H1 (cell line): Measurements from ENCODE around the gene ADGRV1. TPM values are rescaled to one million over a fixed set of nuclear protein-coding genes. Genes with fewer than 3 reads are reported as not detected.

Experiments
- polyA plus RNA-seq, 7 experiments: library from polyadenylated mRNA; depleted of rRNA in 3 of 7; stranded (reverse) in 5 of 7; unstranded in 2 of 7; fragments of >200 nt in 5 of 7; fragments of 200-250 nt in 2 of 7; gene quantifications; 1 replicate in 5 of 7; 2 replicates in 1 of 7; 4 replicates in 1 of 7; pipeline versions ENCODE4 v1.2.1 to v1.2.3, GENCODE V29; 2011 to 2013; ENCODE audit warnings: missing spikeins in 2 of 7, mixed read lengths in 2 of 7
- total RNA-seq: library from RNA; stranded (reverse); fragmentation: NEBNext Ultra II Directional; extraction: Animal tissue kit (Norgen Biotek cat#: 25700); gene quantifications from 2 replicates; pipeline ENCODE4 v1.2.1, GENCODE V29; 2021
- TF ChIP-seq, protein P1 (sequence below): fragments of 300-600 bp; sonication (generic); IDR thresholded peaks from 2 replicates; pipeline ENCODE4 v1.7.1; 2012; ENCODE audit warnings: low read length, moderate library complexity, mild to moderate bottlenecking, inconsistent platforms; ENCODE audit not compliant: insufficient replicate concordance

The ADGRV1 gene
- total and polyA plus RNA-seq, 2 of the 8 experiments (the other 6 are each of a cell fraction or from before 2014, with no cell fraction given), result 53.1 to 62.2 TPM

DNA sequence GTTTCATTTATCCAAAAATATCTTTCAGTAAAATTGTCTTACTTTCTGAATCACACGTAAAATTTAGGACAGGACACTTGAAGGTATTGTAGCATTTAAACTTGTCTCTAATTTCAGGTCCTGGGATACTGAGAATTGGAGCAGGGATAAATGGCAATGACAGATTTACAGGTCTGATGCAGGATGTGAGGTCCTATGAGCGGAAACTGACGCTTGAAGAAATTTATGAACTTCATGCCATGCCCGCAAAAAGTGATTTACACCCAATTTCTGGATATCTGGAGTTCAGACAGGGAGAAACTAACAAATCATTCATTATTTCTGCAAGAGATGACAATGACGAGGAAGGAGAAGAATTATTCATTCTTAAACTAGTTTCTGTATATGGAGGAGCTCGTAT, 99.2 kb downstream of the ADGRV1 start (continued):
- TF ChIP-seq, protein P1, sequence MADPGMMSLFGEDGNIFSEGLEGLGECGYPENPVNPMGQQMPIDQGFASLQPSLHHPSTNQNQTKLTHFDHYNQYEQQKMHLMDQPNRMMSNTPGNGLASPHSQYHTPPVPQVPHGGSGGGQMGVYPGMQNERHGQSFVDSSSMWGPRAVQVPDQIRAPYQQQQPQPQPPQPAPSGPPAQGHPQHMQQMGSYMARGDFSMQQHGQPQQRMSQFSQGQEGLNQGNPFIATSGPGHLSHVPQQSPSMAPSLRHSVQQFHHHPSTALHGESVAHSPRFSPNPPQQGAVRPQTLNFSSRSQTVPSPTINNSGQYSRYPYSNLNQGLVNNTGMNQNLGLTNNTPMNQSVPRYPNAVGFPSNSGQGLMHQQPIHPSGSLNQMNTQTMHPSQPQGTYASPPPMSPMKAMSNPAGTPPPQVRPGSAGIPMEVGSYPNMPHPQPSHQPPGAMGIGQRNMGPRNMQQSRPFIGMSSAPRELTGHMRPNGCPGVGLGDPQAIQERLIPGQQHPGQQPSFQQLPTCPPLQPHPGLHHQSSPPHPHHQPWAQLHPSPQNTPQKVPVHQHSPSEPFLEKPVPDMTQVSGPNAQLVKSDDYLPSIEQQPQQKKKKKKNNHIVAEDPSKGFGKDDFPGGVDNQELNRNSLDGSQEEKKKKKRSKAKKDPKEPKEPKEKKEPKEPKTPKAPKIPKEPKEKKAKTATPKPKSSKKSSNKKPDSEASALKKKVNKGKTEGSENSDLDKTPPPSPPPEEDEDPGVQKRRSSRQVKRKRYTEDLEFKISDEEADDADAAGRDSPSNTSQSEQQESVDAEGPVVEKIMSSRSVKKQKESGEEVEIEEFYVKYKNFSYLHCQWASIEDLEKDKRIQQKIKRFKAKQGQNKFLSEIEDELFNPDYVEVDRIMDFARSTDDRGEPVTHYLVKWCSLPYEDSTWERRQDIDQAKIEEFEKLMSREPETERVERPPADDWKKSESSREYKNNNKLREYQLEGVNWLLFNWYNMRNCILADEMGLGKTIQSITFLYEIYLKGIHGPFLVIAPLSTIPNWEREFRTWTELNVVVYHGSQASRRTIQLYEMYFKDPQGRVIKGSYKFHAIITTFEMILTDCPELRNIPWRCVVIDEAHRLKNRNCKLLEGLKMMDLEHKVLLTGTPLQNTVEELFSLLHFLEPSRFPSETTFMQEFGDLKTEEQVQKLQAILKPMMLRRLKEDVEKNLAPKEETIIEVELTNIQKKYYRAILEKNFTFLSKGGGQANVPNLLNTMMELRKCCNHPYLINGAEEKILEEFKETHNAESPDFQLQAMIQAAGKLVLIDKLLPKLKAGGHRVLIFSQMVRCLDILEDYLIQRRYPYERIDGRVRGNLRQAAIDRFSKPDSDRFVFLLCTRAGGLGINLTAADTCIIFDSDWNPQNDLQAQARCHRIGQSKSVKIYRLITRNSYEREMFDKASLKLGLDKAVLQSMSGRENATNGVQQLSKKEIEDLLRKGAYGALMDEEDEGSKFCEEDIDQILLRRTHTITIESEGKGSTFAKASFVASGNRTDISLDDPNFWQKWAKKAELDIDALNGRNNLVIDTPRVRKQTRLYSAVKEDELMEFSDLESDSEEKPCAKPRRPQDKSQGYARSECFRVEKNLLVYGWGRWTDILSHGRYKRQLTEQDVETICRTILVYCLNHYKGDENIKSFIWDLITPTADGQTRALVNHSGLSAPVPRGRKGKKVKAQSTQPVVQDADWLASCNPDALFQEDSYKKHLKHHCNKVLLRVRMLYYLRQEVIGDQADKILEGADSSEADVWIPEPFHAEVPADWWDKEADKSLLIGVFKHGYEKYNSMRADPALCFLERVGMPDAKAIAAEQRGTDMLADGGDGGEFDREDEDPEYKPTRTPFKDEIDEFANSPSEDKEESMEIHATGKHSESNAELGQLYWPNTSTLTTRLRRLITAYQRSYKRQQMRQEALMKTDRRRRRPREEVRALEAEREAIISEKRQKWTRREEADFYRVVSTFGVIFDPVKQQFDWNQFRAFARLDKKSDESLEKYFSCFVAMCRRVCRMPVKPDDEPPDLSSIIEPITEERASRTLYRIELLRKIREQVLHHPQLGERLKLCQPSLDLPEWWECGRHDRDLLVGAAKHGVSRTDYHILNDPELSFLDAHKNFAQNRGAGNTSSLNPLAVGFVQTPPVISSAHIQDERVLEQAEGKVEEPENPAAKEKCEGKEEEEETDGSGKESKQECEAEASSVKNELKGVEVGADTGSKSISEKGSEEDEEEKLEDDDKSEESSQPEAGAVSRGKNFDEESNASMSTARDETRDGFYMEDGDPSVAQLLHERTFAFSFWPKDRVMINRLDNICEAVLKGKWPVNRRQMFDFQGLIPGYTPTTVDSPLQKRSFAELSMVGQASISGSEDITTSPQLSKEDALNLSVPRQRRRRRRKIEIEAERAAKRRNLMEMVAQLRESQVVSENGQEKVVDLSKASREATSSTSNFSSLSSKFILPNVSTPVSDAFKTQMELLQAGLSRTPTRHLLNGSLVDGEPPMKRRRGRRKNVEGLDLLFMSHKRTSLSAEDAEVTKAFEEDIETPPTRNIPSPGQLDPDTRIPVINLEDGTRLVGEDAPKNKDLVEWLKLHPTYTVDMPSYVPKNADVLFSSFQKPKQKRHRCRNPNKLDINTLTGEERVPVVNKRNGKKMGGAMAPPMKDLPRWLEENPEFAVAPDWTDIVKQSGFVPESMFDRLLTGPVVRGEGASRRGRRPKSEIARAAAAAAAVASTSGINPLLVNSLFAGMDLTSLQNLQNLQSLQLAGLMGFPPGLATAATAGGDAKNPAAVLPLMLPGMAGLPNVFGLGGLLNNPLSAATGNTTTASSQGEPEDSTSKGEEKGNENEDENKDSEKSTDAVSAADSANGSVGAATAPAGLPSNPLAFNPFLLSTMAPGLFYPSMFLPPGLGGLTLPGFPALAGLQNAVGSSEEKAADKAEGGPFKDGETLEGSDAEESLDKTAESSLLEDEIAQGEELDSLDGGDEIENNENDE, result no peak
